A549 (cell line): ENCODE measurements around the gene MAP2K7. TPM values are rescaled to one million over a fixed set of nuclear protein-coding genes. Genes with fewer than 3 reads are reported as not detected.

ENCODE experiments used
- ATAC-seq, 2 experiments: fragments of 200-7000 bp in 1 of 2; fragments of >200 bp in 1 of 2; cut with Nextera tagmentation in 1 of 2; cut with Tn5 transposase in 1 of 2; 3 replicates each; pipeline versions ENCODE4 v1.8.0 to v1.9.1; 2018 to 2020; ENCODE audit warnings: mild to moderate bottlenecking in 1 of 2, moderate library complexity in 1 of 2
- CTCF ChIA-PET: fragments of 300-600 bp; sonication (Branson Sonifier 250); formaldehyde crosslinking; extraction: SDS; loops from one replicate; lab custom pipeline; 2021; ENCODE audit warnings: antibody characterized with exemption, inconsistent platforms; lab: Yijun Ruan, JAX
- POLR2A ChIA-PET: fragments of 350-600 bp; formaldehyde crosslinking; extraction: SDS; loops from one replicate; lab custom pipeline; 2021; ENCODE audit warnings: antibody characterized with exemption, inconsistent platforms; lab: Yijun Ruan, JAX
- DNase-seq, 2 experiments: peaks; one replicate each; pipeline versions ENCODE4 v3.0.0 to v3.0.0-alpha.2; 2011 to 2016; ENCODE audit warnings: low read depth in 1 of 2, low spot score in 1 of 2
- FAIRE-seq: peaks from 2 replicates; lab custom pipeline; 2011; peaks lifted over from hg19 to GRCh38; lab: Jason Lieb, UNC
- H3K27ac ChIP-seq, 2 experiments: fragments of >200 bp; sonication (Bioruptor Twin); formaldehyde crosslinking; 3 replicates each; pipeline ENCODE4 v1.5.1; 2016 to 2017
- H3K4me1 ChIP-seq: fragments of >200 bp; sonication (Bioruptor Twin); formaldehyde crosslinking; 3 replicates; pipeline ENCODE4 v1.6.1; 2016
- H3K4me2 ChIP-seq: fragments of >200 bp; sonication (Bioruptor Twin); formaldehyde crosslinking; 3 replicates; pipeline ENCODE4 v1.6.1; 2016
- H3K4me3 ChIP-seq: fragments of >200 bp; sonication (Bioruptor Twin); formaldehyde crosslinking; 3 replicates; pipeline ENCODE4 v1.5.1; 2016
- H3K9me3 ChIP-seq: fragments of >200 bp; sonication (Bioruptor Twin); formaldehyde crosslinking; 3 replicates; pipeline ENCODE4 v1.6.1; 2016
- BCL3 ChIP-seq: fragments of >200 bp; sonication (Bioruptor Twin); formaldehyde crosslinking; IDR thresholded peaks from 3 replicates; pipeline ENCODE4 v1.6.1; 2016
- BHLHE40 ChIP-seq: IDR thresholded peaks from 2 replicates; pipeline ENCODE4 v1.6.1; 2012; ENCODE audit warnings: low read depth, low read length, inconsistent platforms
- CBX2 ChIP-seq: fragments of 200-600 bp; sonication (generic); IDR thresholded peaks from 2 replicates; pipeline ENCODE4 v1.6.1; 2016; ENCODE audit warnings: low read depth, mild to moderate bottlenecking, borderline replicate concordance
- CBX8 ChIP-seq: fragments of 200-600 bp; sonication (generic); IDR thresholded peaks from 2 replicates; pipeline ENCODE4 v1.6.1; 2016
- CEBPB ChIP-seq, 2 experiments: fragments of >200 bp in 1 of 2; sonication (Bioruptor Twin) in 1 of 2; formaldehyde crosslinking in 1 of 2; IDR thresholded peaks; 2 replicates each; pipeline ENCODE4 v1.6.1; 2012 to 2016
- CHD2 ChIP-seq: fragments of 150-350 bp; IDR thresholded peaks from 2 replicates; pipeline ENCODE4 v1.6.1; 2014; ENCODE audit warnings: low read length; ENCODE audit not compliant: partially characterized antibody
- CHD4 ChIP-seq: fragments of 200-600 bp; sonication (generic); IDR thresholded peaks from 2 replicates; pipeline ENCODE4 v1.6.1; 2016; ENCODE audit warnings: antibody characterized with exemption, mild to moderate bottlenecking, borderline replicate concordance
- CTCF ChIP-seq: fragments of >200 bp; sonication (Bioruptor Twin); formaldehyde crosslinking; IDR thresholded peaks from 3 replicates; pipeline ENCODE4 v1.5.1; 2016
- EHMT2 ChIP-seq: fragments of 200-600 bp; sonication (generic); IDR thresholded peaks from 2 replicates; pipeline ENCODE4 v1.6.1; 2016; ENCODE audit warnings: antibody characterized with exemption, low read depth, mild to moderate bottlenecking, moderate library complexity
- EP300 ChIP-seq, 2 experiments: fragments of >200 bp; sonication (Bioruptor Twin); formaldehyde crosslinking; IDR thresholded peaks; 2 replicates in 1 of 2; 3 replicates in 1 of 2; pipeline ENCODE4 v1.6.1; 2016 to 2017
- GATA3 ChIP-seq: IDR thresholded peaks from 2 replicates; pipeline ENCODE4 v1.6.1; 2012; ENCODE audit warnings: borderline replicate concordance
- HDAC2 ChIP-seq: fragments of 200-600 bp; sonication (generic); IDR thresholded peaks from 2 replicates; pipeline ENCODE4 v1.6.1; 2016
- HES2 ChIP-seq: fragments of >200 bp; sonication (Bioruptor Twin); formaldehyde crosslinking; IDR thresholded peaks from 2 replicates; pipeline ENCODE4 v1.6.1; 2016
- HEYL ChIP-seq: fragments of 250-450 bp; sonication (Bioruptor Pico); IDR thresholded peaks from 2 replicates; pipeline ENCODE4 v1.8.0; 2021; ENCODE audit warnings: mild to moderate bottlenecking, moderate library complexity
- HMGXB4 ChIP-seq: fragments of 250-450 bp; sonication (Bioruptor Pico); IDR thresholded peaks from 2 replicates; pipeline ENCODE4 v1.5.0; 2021; ENCODE audit warnings: mild to moderate bottlenecking, moderate library complexity, borderline replicate concordance
- HOXA7 ChIP-seq: fragments of 250-450 bp; sonication (Bioruptor Pico); IDR thresholded peaks from 2 replicates; pipeline ENCODE4 v1.5.0; 2020; ENCODE audit warnings: mild to moderate bottlenecking, moderate library complexity
- JUN ChIP-seq, 2 experiments: fragments of >200 bp; sonication (Bioruptor Twin); formaldehyde crosslinking; IDR thresholded peaks; 2 replicates in 1 of 2; 3 replicates in 1 of 2; pipeline ENCODE4 v1.6.1; 2016 to 2017
- KDM1A ChIP-seq: fragments of 200-600 bp; sonication (generic); IDR thresholded peaks from 2 replicates; pipeline ENCODE4 v1.6.1; 2016; ENCODE audit warnings: low read depth, mild to moderate bottlenecking
- RAD21 ChIP-seq, 2 experiments: fragments of >200 bp in 1 of 2; sonication (Bioruptor Twin) in 1 of 2; formaldehyde crosslinking in 1 of 2; IDR thresholded peaks in 1 of 2; conservative IDR thresholded peaks in 1 of 2; 2 replicates in 1 of 2; 3 replicates in 1 of 2; pipeline ENCODE4 v1.6.1; 2012 to 2018; ENCODE audit warnings: inconsistent platforms in 1 of 2
- RARB ChIP-seq: fragments of 250-450 bp; sonication (Bioruptor Pico); IDR thresholded peaks from 2 replicates; pipeline ENCODE4 v1.8.0; 2021; ENCODE audit warnings: mild to moderate bottlenecking, moderate library complexity
- RNF2 ChIP-seq: fragments of 200-600 bp; sonication (generic); IDR thresholded peaks from 2 replicates; pipeline ENCODE4 v1.6.1; 2016; ENCODE audit warnings: low read depth, mild to moderate bottlenecking, antibody characterized with exemption, moderate library complexity, borderline replicate concordance
- SREBF2 ChIP-seq: fragments of 450-650 bp; IDR thresholded peaks from 2 replicates; pipeline ENCODE4 v1.6.1; 2014; ENCODE audit warnings: mild to moderate bottlenecking, moderate library complexity
- TP53 ChIP-seq: fragments of 250-450 bp; sonication (Bioruptor Pico); IDR thresholded peaks from 2 replicates; pipeline ENCODE4 v1.5.0; 2021; ENCODE audit warnings: mild to moderate bottlenecking, moderate library complexity
- WGBS: methylation state at CpG from one replicate; pipeline ENCODE4 v1.1.6; 2017; ENCODE audit errors: missing lambda C conversion rate; 5-methylcytosine and 5-hydroxymethylcytosine counted together
- polyA plus RNA-seq, 4 experiments: library from polyadenylated mRNA; depleted of rRNA in 3 of 4; stranded (reverse); fragments of >200 nt; fragmentation: RNase III in 1 of 4; extraction: RNeasy Plus Mini Kit Qiagen cat#74134 plus additional on column Dnase treatment in 1 of 4; gene quantifications; 2 replicates in 3 of 4; 3 replicates in 1 of 4; pipeline ENCODE4 v1.2.3, GENCODE V29; 2011 to 2017

The MAP2K7 gene
- polyA plus RNA-seq, 2 of the 4 experiments (the other 2 are of a cell fraction): 5.5 to 19.4 TPM

- TF ChIP-seq GATA3: no peak
- TF ChIP-seq CHD2: no peak
- TF ChIP-seq EP300 (IDR thresholded peaks at IDR 0.05): no peak
- TF ChIP-seq EHMT2: no peak
- TF ChIP-seq JUN (IDR thresholded peaks at IDR 0.05): no peak
- TF ChIP-seq HES2: no peak
- TF ChIP-seq TP53: no peak
- no peak for TF ChIP-seq RARB (CRISPR knock-in tag)
- no peak for TF ChIP-seq KDM1A
- no peak for TF ChIP-seq HEYL (CRISPR knock-in tag)
- no peak for TF ChIP-seq BCL3
- TF ChIP-seq CBX8: no peak
- TF ChIP-seq CTCF: no peak
- no peak for TF ChIP-seq HOXA7 (CRISPR knock-in tag)
- TF ChIP-seq CHD4: no peak
- no peak for TF ChIP-seq SREBF2
- no peak for TF ChIP-seq HMGXB4 (CRISPR knock-in tag)
- no peak for TF ChIP-seq HDAC2
- TF ChIP-seq, all 56 proteins: peak for 0
- Histone ChIP-seq H3K4me1 (peaks cover 21% of the 10 kb centered on the region), H3K27ac (no peak overlapping the region), H3K4me3 (no peak overlapping the region), H3K9me3 (no peaks in the 10 kb centered on the region), H3K4me2 (no peak overlapping the region)
- FAIRE-seq: no peak
- no peak for ATAC-seq
- POLR2A ChIA-PET: interaction anchor here (0.6 kb wide), 1 partner anchor 20 kb away, joined by 3 read pairs; the partner anchor contains the start of gene MAP2K7
- DNase-seq: no peak
- 89% methylated on average over 30 of the region's 31 CpGs for WGBS
- CTCF ChIA-PET: interaction anchor here (0.7 to 2.5 kb wide), 6 partner anchors 8 to 71 kb away, joined by 3 to 17 read pairs (median 4); partner anchors contain the start of genes MAP2K7 and TIMM44
Observed at GRCh38 chr19:7923295-7924191, 19.9 kb downstream of the MAP2K7 start.

- 72% methylated on average over 5 of the region's 12 CpGs for WGBS
- TF ChIP-seq CBX2 (no peak), CEBPB (IDR thresholded peaks at IDR 0.05) (no peak), CTCF (no peak), RAD21 (conservative IDR thresholded peaks at IDR 0.05 in 1 of 2, IDR thresholded peaks at IDR 0.05 in 1 of 2) (no peak), BHLHE40 (no peak), RNF2 (no peak), HOXA7 (CRISPR knock-in tag) (no peak)
- no peak for DNase-seq
- H3K9me3 ChIP-seq: no peaks in the 10 kb centered on the region
- no peak overlapping the region for H3K4me3 ChIP-seq
- POLR2A ChIA-PET: no interaction called here
- ATAC-seq: no peak
- no peak for FAIRE-seq
- peaks cover 28% of the 10 kb centered on the region for H3K4me1 ChIP-seq
- no peak overlapping the region for H3K4me2 ChIP-seq
- CTCF ChIA-PET: interaction anchor here (0.7 to 2.5 kb wide), 4 partner anchors 9 to 71 kb away, joined by 3 to 17 read pairs (median 6); partner anchors contain the start of gene TIMM44
- H3K27ac ChIP-seq: no peak overlapping the region
Observed at GRCh38 chr19:7924241-7924640, 20.6 kb downstream of the MAP2K7 start.
